Hematopoietic multipotent progenitor cell treated with erythropoietin and hydrocortisone succinate and interleukin-3 and kit ligand, for 8 days (in vitro differentiated cells): ENCODE measurements around the gene ZNF93.
"Not testable (repeated sequence)": the region's sequence is repeated elsewhere in the genome, so short reads cannot be mapped to it uniquely, and the experiment has no call there.

Source experiments
- DNase-seq: peaks from one replicate; pipeline ENCODE4 v3.0.0-alpha.2; 2015

The ZNF93 gene

DNA sequence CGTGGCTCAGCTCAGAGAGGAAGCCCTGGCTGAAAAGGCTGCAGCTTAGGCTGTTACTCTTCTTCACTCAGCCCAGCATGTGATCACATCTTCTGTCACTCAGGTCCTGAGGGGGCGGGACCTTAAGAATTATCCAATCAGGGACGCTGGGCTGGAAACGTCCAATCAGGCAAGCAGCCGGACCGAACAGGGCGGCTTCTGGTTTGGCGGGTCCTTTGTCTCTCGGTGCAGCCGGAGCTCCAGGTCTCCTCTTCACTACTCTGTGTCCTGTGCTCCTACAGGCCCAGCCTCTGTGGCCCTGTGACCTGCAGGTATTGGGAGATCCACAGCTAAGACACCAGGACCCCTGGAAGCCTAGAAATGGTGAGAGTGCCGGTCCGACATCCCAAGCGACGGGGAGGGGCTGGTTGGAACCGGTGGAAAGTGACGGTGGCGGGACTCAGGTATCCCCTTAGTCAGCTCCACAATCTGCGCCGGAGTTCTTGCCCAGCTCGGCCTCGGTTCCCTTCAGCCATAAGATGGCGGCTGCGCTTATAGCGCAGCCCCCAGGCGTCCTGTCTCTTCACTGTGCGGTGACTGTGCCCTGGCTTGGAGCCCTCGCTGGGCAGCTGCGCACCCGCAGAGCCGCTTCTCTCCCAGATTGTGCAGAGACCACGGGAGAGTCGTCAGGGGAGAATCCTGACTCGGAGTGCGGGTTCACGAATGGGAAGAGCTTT lies at the start of gene ZNF93:
ZNF93 (plus strand) TSS at position 218 of the 716 bp plus-strand sequence; CDS start at position 361, 143 bp downstream.
- peak; percentile 73 for DNase-seq

DNA sequence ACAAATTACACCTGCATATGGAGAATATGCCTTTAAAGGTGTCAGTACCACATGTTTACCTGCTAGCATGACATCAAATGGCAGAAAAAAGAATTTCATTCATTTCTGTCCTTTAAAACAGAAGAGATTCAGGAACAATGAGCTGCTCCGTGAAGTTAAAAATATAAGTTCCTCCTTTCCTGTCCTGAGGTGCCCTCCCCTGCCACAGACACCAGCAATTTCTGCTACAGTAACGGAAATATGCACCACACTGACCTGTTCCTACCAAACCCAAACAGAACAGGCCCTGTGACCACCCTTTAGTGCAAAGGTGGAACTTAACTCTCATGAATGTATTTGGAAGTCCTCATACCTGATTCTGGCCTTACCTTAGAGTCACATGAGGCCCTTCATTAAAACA lies 49.0 kb upstream of the ZNF93 start:
- DNase-seq = not testable (repeated sequence)

DNA sequence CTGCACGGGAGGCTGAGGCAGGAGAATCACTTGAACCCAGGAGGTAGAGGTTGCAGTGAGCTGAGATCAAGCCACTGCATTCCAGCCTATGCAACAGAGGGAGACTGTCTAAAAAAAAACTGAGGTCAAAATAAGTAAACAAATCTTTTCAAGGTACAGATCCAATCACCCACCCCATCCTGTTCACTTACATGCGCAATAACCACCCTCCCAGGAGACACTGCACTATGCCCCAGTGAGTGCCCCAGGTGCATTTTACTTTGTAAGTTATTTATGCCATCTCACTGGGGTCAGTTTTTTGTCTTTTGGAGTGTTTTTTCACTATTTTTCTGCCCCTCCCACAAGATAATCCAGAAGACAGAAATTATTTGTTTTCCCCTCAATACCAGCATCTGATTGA lies 42.0 kb upstream of the ZNF93 start:
- no peak for DNase-seq

DNA sequence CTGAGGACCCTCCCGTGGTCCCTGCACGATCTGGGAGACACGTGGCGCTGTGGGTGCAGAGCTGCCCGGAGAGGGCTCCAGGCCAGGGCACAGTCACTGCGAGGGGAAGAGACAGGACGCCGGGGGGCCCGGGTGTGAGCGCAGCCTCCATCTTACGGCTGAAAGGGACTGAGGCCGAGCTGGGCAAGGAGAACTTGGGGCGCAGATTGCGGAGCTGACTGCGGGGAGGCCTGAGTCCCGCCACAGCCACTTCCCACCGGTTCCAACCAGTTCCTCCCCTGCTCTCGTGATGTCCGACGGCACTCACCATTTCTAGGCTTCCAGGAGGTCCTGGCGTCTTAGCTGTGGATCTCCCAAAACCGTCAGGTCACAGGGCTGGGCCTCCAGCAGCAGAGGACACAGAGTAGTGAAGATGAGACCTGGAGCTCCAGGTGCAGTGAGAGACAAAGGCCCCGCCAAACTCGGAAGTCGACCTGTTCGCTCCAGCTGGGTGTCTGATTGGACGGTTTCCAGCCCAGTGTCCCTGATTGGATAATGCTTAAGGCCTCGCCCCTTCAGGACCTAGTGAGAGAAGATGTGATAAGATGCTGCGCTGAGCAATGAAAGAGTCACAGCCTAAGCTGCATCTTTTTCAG lies 39.9 kb upstream of the ZNF93 start:
- DNase-seq = no peak

DNA sequence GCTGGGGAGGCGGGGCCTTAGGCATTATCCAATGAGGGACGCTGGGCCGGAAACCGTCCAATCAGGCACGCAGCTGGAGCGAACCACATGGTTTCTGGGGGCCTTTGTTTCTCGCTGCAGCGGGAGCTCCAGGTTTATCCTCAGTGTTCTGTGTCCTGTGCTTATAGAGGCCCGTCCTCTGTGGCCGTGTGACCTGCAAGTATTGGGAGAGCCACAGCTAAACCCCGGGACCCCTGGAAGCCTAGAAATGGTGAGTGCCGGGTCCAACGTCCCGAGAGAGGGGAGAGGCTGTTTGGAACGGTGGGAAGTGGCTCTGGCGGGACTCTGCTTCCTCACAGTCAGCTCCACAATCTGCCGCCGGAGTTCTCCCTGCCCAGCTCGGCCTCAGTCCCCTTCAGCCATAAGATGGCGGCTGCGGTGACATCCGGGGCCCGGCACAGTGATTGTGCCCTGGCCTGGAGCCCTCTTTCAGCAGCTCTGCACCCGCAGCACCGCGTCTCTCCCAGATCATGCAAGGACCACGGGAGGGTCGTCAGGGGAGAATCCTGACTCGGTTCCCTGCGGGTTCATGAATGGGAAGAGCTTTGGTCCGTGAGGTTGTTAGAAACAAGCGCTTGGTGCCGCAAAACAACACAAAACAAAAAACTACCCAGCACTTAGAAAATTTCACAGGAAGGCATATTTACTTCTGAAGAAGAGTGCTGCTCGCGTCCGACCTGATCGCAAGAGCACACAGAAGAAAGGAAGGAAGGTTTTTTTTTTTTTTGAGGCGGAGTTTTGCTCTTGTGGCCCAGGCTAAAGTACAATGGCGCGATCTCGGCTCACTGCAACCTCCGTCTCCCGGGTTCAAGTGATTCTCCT lies 34.8 kb upstream of the ZNF93 start, which contains the start of gene ZNF253:
ZNF253 (plus strand) TSS at position 133 of the 861 bp plus-strand sequence; CDS start at position 248, 115 bp downstream.
- peak; percentile 96 for DNase-seq

DNA sequence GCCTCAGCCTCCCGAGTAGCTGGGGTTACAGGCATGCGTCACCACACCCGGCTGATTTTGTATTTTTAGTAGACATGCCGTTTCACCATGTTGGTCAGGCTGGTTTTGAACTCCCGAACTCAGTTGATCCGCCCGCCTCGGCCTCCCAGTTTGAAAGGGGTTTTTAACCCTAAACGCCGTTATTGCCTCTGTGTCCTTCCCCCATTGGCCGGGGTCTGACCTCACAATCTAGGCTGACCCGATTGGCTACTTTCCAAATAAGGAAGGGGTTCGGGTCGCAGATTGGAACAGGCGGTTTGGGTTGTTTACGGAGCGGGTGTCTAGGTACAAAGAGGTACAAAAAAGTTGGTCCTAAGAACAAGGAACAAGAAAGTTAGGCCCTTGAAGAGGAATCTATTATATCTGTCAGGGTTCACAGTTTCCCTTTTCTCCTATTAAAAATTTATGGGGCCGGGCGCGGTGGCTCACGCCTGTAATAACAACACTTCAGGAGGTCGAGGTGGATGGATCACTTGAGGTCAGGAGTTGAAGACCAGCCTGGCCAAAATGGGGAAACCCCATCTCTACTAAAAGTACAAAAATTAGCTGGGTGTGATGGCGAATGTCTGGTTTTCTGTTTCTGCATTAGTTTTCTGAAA lies 34.0 kb upstream of the ZNF93 start:
- DNase-seq = peak; percentile 37

DNA sequence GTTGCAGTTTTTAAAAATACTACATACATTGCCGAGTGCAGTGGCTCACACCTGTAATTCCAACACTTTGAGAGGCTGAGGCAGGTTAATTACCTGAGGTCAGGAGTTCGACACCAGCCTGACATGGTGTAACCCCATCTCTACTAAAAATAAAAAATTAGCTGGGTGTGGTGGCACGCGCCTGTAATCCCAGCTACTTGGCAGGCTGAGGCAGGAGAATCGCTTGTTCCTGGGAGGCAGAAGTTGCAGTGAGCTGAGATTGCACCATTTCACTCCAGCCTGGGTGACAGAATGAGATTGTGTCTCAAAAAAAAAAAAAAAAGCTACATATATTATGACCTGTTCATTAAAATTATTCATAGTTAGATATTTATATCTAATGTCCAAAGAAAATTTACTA lies 30.7 kb upstream of the ZNF93 start:
- DNase-seq = not testable (repeated sequence)

DNA sequence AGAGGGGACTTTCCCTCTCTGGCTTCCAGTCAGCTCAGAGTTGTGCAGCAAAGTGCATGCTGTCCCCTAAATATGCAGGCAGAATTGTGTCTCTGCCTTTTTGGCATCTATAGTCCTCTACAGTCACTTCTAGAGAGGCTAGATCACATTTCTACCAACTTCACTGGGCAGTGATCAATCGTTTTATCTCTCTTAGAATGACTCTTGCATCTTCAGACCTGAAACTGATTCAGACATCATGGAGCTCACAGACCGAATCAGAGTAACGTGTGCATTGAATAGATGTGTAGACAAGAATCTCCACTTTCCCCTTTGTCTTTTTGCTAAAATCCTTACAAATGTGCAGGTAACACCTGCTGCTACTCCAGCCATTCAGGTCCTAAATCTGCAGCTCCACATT lies 28.8 kb upstream of the ZNF93 start:
- no peak for DNase-seq

DNA sequence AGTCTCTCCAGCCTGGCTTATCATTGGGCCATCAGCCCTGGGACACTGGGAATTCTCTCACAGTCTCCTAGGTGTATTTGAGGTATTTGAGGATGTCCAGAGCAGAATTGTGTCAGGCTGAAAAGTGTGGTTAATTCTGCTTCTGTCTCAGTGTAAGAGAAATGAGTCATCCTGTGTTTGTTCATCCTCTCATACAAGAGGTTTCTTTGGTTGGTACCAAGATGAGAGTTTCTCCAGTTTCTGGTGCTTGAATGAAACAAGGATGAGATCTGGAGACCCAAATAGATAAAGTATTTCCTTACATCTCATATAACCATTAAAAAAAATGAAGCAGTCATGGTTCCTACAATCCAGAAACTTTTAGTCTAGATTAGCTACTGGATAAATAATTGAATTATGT lies 27.4 kb upstream of the ZNF93 start:
- DNase-seq = no peak

DNA sequence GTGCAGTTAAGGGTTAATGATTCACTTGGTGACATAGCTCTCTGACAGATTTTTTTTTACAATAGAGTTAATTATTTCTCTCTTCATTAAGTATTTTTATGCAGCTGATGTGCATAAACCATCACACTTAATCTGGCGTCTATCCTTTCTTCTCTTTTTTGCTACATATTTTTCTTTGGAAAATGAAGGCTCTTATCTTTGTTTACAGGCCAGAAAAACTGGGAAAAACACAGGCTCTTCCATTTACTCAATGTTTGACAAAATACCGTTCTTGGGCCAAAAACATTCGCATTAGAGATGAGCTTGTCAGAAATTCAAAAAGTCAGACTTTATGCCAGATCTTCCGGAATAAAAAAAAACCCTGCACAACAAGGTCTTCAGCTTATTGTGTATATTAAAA lies 23.0 kb upstream of the ZNF93 start:
- no peak for DNase-seq

DNA sequence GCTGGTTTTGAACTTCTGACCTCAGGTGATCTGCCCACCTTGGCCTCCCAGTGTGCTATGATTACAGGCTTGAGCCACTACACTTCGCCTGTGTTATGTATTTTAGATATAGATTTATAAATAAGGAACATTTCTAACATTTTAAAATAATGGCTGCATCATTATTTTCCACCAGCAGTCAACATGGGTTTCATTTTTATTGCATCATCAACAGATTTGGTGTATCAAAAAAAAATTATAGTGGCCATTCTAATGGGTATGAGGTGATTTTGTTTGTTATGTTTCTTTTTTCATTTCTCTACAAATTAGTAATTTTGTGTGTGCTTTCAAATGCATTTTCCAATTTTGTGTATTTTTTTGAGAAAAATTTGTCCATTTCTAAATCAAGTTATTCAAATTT lies 16.2 kb upstream of the ZNF93 start:
- DNase-seq = no peak

DNA sequence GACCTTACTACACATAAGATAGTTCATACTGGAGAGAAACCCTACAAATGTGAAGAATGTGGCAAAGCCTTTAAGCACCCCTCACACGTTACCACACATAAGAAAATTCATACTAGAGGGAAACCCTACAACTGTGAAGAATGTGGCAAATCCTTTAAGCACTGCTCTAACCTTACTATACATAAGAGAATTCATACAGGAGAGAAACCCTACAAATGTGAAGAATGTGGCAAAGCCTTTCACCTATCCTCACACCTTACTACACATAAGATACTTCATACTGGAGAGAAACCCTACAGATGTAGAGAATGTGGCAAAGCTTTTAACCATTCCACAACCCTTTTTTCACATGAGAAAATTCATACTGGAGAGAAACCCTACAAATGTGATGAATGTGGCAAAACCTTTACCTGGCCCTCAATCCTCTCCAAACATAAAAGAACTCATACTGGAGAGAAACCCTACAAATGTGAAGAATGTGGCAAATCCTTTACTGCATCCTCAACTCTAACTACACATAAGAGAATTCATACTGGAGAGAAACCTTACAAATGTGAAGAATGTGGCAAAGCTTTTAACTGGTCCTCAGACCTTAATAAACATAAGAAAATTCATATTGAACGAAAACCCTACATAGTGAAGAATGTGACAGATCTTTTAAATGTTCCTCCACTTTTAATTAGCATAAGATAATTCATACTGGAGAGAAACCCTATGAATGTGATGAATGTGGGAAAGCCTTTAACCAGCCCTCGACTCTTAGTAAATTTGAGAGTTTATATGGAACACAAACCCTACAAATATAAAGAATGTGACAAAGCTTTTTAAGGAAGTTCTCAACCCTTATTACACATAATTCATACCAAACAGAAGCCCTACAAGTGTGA lies 8.4 kb upstream of the ZNF93 start:
- DNase-seq = not testable (repeated sequence)

DNA sequence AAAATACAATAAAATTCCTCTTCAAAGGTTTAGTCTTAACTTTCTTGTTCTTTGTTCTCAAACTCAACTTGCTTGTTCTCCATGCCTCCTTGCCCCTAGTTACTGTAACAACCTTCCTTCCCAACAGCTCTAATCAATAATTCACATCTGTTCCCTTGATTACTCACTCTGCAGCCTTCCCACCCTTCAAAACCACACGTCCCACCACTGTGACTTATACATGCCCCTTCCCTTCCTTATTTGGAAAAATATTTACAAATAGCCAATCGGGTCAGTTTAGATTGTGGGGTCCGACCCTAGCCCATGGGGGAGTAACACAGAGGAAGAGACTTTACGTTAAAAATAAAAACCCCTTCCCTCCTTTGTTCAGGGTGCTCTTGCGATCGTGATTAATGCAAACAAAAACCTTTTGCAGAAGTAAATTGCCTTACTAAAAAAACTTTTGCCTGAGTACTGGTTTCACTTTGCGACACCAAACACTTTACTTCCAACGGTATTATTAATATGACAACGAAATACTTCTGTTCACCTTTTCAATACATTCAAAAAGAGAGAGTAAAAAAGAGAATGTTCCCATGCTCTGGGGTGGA lies 512 bp upstream of the ZNF93 start:
- peak; percentile 22 for DNase-seq

DNA sequence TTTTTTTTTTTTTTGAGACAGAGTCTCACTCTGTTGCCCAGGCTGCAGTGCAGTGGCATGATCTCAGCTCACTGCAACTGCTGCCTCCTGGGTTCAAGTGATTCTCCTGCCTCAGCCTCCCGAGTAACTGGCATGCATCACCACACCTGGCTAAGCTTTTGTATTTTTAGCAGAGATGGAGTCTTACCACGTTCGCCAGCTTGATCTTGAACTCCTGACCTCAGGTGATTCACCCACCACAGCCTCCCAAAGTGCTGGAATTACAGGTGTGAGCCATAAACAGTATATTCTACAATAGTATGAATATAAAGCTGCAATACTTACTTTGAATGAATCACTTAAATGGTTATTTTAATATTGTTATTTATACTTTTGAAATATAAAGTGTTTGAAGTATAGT lies 6.8 kb downstream of the ZNF93 start:
- not testable (repeated sequence) for DNase-seq

DNA sequence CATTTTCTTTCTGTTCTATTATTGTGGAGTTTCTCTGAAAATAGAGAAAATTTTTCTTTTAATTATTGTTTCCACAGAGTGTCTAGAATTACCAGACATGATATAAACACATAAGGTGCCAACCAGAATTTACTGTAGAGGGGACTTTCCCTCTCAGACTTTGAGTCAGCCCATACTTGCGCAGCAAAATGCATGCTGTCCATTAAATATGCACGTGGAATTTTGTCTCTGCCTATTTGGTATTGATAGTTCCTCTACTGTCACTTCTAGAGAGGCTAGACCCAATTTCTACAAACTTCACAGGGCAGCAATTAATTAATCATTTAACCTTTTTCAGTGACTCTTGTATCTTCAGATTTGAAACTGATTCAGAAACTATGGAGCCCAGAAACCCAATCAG lies 8.9 kb downstream of the ZNF93 start:
- DNase-seq = no peak

DNA sequence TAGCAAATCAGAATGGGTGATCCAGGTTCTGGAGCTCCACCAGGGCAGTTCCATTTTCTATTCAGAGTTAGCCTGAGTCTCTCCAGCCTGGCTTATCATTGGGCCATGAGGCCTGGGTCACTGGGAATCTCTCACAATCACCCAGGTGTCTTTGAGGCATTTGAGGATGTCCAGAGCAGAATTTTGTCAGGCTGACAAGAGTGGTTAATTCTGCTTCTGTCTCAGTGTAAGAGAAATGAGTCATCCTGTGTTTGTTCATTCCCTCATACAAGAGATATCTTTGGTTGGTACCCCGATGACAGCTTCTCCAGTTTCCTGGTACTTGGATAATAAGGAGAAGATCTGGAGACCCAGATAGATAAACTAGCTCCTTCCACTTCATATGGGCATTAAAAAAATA lies 10.4 kb downstream of the ZNF93 start:
- no peak for DNase-seq

DNA sequence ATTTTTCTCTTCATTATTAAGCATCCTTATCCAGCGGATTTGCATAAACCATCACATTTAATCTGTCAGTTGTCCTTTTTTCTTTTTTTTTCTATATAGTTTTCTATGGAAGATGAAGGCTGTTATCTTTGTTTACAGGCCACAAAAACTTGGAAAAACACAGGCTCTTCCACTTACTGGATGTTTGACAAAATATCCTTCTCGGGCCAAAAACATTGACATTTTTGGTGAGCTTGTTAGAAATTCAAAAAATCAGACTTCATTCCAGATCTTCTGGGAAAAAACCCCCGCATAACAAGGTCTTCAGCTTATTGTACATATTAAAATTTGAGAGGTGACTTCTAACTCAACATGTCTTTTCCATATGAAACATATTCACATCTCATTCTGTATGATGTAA lies 13.8 kb downstream of the ZNF93 start:
- no peak for DNase-seq

DNA sequence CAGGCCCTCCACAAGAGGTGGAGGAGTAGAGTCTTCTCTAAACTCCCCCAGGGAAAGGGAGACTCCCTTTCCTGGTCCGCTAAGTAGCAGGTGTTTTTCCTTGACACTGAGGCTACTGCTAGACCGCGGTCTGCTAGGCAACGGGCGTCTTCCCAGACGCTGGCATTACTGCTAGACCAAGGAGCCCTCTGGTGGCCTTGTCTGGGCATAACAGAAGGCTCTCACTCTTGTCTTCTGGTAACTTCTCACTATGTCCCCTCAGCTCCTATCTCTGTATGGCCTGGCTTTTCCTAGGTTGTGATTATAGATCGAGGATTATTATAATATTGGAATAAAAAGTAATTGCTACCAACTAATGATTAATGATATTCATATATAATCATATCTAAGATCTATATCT lies 29.7 kb downstream of the ZNF93 start:
- peak; percentile 3 for DNase-seq

DNA sequence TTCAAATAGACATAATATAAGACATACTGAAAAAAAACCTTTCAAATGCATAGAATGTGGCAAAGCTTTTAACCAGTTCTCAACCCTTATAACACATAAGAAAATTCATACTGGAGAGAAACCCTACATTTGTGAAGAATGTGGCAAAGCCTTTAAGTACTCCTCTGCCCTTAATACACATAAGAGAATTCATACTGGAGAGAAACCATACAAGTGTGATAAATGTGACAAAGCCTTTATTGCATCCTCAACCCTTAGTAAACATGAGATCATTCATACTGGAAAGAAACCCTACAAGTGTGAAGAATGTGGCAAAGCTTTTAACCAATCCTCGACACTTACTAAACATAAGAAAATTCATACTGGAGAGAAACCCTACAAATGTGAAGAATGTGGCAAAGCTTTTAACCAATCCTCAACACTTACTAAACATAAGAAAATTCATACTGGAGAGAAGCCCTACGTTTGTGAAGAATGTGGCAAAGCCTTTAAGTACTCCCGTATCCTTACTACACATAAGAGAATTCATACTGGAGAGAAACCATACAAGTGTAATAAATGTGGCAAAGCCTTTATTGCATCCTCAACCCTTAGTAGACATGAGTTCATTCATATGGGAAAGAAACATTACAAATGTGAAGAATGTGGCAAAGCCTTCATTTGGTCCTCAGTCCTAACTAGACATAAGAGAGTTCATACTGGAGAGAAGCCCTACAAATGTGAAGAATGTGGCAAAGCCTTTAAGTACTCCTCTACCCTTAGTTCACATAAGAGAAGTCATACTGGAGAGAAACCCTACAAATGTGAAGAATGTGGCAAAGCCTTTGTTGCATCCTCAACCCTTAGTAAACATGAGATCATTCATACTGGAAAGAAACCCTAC lies 32.9 kb downstream of the ZNF93 start:
- not testable (repeated sequence) for DNase-seq

DNA sequence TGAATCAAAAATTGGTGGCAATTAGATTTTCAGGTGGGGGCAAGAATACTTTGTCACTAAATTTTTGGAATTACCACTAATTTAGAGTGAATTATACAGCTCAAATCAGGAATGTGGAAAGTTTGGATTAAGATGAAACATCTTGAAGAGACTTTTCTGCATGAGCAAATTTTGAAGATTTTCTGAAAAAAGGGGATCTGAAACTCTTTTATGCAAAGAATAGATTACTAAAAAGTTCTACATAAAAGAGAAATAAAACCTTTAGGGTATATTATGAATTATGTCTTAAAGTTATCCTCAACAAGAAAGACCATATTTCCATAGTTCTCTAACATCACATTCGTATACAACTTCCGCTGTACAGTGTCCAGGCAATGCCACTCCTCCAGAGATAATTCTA lies 36.7 kb downstream of the ZNF93 start:
- no peak for DNase-seq

DNA sequence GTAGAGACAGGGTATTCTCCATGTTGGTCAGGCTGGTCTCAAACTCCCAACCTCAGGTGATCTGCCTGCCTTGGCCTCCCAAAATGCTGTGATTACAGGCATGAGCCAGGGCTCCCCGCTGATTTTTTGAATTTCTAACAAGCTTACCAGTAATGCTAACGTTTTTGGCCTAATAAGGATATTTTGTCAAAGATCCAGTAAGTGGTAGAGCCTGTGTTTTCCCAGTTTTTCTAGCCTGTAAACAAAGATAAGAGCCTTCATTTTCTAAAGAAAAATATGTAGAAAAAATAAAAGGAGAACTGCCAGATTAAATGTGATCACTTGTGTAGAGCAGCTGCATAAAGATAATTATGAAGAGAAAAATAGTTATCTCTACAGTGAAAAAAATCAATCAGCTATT lies 37.7 kb downstream of the ZNF93 start:
- DNase-seq = no peak
